ENCODE results near the gene C22orf15. TPM values are rescaled to one million over a fixed set of nuclear protein-coding genes. Genes with fewer than 3 reads are reported as not detected.
"Not testable (repeated sequence)": the region's sequence is repeated elsewhere in the genome, so short reads cannot be mapped to it uniquely, and the experiment has no call there.

The C22orf15 gene
- total and polyA plus RNA-seq, 2 of the 8 experiments (the other 6 are each of a cell fraction or from before 2014, with no cell fraction given), result 4.2 to 4.9 TPM

GRCh38 chr22:23728108-23728507, 34.7 kb upstream of the C22orf15 start:
- H3K4me1 ChIP-seq (replicated peaks in 1 of 4; ENCODE audit: control insufficient read depth in 3 of 4, insufficient read depth in 4 of 4, low read length in 3 of 4); H3K23me2 ChIP-seq (ENCODE audit: low read depth, low read length); H3K14ac ChIP-seq (ENCODE audit: insufficient read length); H3K4me3 ChIP-seq (ENCODE audit: extremely low read depth in 1 of 4, insufficient read depth in 2 of 4, low read depth in 3 of 4, low read length in 4 of 4); H3K18ac ChIP-seq (ENCODE audit: extremely low read depth, low read length); H2BK15ac ChIP-seq (ENCODE audit: low read length); H3K79me2 ChIP-seq (ENCODE audit: control insufficient read depth in 1 of 2, insufficient read depth in 2 of 2, low read length in 2 of 2); H2BK5ac ChIP-seq (ENCODE audit: low read depth, low read length); H2BK120ac ChIP-seq (replicated peaks; ENCODE audit: low read depth, low read length); H3K27ac ChIP-seq (ENCODE audit: low read depth, low read length); H4K20me1 ChIP-seq (replicated peaks in 1 of 2; ENCODE audit: control insufficient read depth in 1 of 2, insufficient read depth in 2 of 2, low read length in 2 of 2); H3K27me3 ChIP-seq (replicated peaks in 1 of 4; ENCODE audit: control insufficient read depth in 3 of 4, extremely low read depth in 1 of 4, insufficient read depth in 3 of 4, low read length in 3 of 4); H2BK12ac ChIP-seq (ENCODE audit: low read depth, low read length); H3K9ac ChIP-seq (replicated peaks in 1 of 4; ENCODE audit: extremely low read depth in 1 of 4, low read depth in 3 of 4, low read length in 3 of 4); H3K36me3 ChIP-seq (ENCODE audit: control insufficient read depth in 2 of 4, insufficient read depth in 4 of 4, low read length in 3 of 4); H3K9me3 ChIP-seq (ENCODE audit: insufficient read depth in 2 of 2, low read depth in 1 of 2, low read length in 1 of 2); H3K79me1 ChIP-seq (ENCODE audit: low read depth, low read length); H4K8ac ChIP-seq (ENCODE audit: extremely low read depth, insufficient read depth, low read length); H3K23ac ChIP-seq (ENCODE audit: insufficient read length); H3K4me2 ChIP-seq (ENCODE audit: insufficient read depth in 1 of 2, low read depth in 2 of 2, low read length in 2 of 2); FAIRE-seq; H2AFZ ChIP-seq (ENCODE audit: low read length); H4K91ac ChIP-seq (replicated peaks; ENCODE audit: insufficient read length, low read length); H4K5ac ChIP-seq (ENCODE audit: insufficient read length, low read depth, low read length); H3K4ac ChIP-seq (replicated peaks; ENCODE audit: insufficient read length, low read depth, low read length); DNase-seq (ENCODE audit: low read depth in 1 of 2, low spot score in 2 of 2); H2AK5ac ChIP-seq (ENCODE audit: low read depth, low read length); H3K56ac ChIP-seq (replicated peaks; ENCODE audit: insufficient read length, low read depth, low read length); H2BK20ac ChIP-seq (ENCODE audit: low read length): not testable (repeated sequence)
- WGBS, 2 experiments (ENCODE audit: extremely low coverage in 1 of 2, insufficient coverage in 1 of 2, insufficient read length in 1 of 2, insufficient replicate concordance in 2 of 2, low coverage in 1 of 2, low lambda C conversion rate in 2 of 2, missing lambda C conversion rate in 1 of 2), result 89% methylated on average over 4 of the region's 4 CpGs; no CpG with 5 or more reads in 1 of the 2 experiments
- ChIA-PET POLR2A (ENCODE audit: partially characterized antibody) (interaction anchor here (0.9 to 1.0 kb wide), 2 partner anchors 11 to 34 kb away, joined by 3 read pairs; partner anchors contain the start of gene C22orf15), CTCF (ENCODE audit: partially characterized antibody) (interaction anchor here (0.9 to 1.4 kb wide), 4 partner anchors 10 to 121 kb away, joined by 3 to 6 read pairs (median 4); no protein-coding TSS in a partner anchor)

Measured in H1 (cell line).